Activated effector memory CD4-positive, alpha-beta T cell treated with anti-CD3 and anti-CD28 coated beads, Interleukin-2, amount 50 U/mL, for 16 hours (primary cell): ENCODE measurements around the gene S100P.
"Not testable (repeated sequence)": the region's sequence is repeated elsewhere in the genome, so short reads cannot be mapped to it uniquely, and the experiment has no call there.

ENCODE experiments used
- DNase-seq: peaks from one replicate; pipeline ENCODE4 v3.0.0-alpha.2; 2020

The S100P gene

DNA sequence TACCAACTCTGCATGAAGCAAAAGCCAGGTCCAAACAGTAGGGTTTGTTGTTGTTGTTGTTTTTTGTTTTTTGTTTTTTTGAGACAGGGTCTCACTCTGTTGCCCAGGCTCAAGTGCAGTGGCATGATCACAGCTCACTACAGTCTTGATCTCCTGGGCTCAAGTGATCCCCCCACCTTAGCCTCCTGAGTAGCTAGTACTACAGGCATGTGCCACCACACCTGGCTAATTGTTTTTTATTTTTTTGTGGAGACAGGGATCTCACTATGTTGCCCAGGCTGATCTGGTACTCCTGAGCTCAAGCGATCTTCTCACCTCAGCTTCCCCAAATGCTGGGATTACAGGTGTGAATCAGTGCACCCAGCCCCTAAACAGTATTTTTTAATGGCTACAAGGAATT is 6.2 kb downstream of the S100P start:
- DNase-seq: no peak

DNA sequence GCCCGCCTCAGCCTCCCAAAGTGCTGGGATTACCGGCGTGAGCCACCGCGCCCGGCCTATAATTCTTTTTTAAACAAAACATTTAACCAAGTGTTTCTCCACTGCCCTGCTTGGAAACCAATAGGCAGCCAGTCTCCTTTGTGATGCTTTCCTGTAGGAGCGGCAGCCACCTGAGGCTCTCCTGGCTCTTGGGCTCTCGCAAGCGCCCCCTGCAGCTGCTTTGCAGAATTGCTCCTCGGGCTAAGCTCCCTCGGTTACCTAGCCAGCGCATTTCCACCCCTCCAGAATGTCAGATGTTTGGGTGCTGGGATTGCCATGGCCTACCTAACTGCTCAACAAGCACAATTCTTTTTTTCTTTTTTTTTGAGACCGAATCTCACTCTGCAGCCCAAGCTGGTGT is 7.7 kb downstream of the S100P start:
- DNase-seq: peak; percentile 75

DNA sequence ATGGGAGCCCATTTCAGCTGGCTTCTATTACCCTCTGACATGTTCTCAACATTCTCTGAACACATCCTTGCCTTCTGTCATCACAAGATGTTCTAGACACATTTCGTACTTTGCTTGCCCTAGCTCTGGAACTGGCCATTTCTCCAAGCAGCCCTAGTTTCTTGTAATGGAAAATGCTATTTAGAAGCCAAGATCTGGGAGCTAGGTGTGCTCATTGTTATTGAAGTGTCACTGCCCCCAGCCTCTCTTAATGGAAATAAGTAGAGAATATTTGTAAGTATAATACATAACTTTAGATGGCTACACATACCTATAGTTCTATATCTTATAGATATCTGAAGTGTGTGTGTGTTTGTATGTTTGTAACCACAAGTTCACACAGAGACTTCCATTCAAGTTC is 9.1 kb downstream of the S100P start:
- no peak for DNase-seq

DNA sequence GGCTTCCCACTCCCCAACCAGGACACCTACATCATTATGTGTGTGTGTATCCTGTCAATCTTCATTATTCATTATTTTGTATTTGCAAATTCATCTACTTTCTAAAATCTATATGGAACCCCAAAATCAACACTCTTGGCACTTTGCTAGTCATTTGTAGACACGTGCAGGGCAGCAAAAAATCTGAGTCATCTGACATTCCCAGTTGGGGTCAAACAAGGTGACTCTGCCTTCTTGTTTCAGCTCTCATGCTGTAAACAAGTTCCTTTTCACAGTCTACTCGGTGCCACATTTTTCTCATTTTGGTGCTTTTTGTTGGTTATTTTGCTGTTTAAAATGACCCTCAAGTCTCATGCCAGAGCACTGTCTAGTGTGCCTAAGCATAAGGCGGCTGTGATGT is 10.1 kb downstream of the S100P start:
- DNase-seq: no peak

DNA sequence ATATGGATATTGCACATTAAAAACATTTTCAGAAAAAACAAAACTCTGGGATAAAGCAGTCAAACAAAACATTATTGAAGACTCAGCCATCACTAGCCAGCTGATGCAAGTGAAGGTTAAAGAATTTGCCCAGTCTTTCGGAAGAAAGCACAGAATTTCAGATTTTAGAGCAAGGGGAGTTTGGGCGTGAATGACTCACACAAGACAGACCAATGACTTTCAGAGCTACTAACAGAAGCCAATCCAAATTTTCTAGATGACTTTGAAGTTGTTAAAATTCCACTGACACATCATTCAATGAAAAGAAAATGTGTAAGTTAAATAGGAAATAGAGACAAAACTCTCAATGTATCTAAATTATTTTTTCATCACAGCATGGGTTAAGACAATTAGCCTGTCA is 12.0 kb downstream of the S100P start:
- DNase-seq: no peak

DNA sequence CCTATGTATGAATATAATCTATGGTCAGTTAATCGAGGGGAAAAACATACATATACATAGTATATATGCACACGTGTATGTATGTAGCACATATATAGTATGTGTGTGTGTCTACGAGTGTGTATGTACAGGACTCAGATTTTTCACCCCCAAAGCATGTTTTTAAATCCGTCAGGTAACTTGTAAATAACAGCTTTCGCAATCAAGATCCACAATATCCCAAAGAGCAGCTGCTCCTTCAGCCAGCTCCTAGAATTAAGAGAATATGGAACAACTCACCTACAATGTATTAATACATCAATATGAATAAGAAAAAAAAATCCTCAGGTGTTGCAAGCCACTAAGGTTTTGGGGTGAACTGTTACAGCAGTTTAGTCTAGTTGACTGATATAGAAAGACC is 12.5 kb downstream of the S100P start:
- no peak for DNase-seq

- peak; percentile 99 for DNase-seq
Measured at GRCh38 chr4:6709230-6710114, 15.8 kb downstream of the S100P start, which contains the start of gene MRFAP1L1. Gene MRFAP1L1 (minus strand): TSS chr4:6709865. CDS start chr4:6709629, 236 bp downstream.

GRCh38 chr4:6710282-6710681 is 16.6 kb downstream of the S100P start:
- no peak for DNase-seq

DNA sequence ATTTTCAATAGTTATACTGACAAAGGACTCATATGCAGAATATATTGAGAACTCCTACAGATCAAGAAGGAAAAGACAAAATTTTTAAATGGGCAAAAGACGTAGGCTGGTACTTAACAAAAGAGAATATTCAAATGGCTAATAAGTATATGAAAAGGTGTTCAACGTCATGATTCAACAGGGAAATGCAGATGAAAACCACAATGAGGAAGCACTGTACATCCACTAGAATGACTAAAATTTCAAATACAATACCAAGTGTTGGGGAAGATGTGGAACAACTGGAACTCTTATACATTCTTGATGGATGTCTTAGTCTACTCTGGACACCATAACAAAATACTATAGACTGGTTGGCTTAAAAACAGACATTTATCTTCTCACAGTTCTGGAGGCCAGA is 17.3 kb downstream of the S100P start:
- DNase-seq: no peak

- DNase-seq: no peak
Measured at GRCh38 chr4:6714954-6715353, 21.3 kb downstream of the S100P start.

- no peak for DNase-seq
Measured at GRCh38 chr4:6715704-6716017, 22.0 kb downstream of the S100P start.

- DNase-seq: peak; percentile 95
Measured at GRCh38 chr4:6716018-6716911, 22.6 kb downstream of the S100P start, which contains the start of gene BLOC1S4. Gene BLOC1S4 (plus strand): TSS chr4:6716174. CDS start chr4:6716210, 36 bp downstream.

GRCh38 chr4:6716958-6717655 is 23.4 kb downstream of the S100P start:
- DNase-seq: no peak

GRCh38 chr4:6718932-6719610 is 25.4 kb downstream of the S100P start:
- no peak for DNase-seq

GRCh38 chr4:6719611-6720179 is 26.0 kb downstream of the S100P start:
- no peak for DNase-seq

DNA sequence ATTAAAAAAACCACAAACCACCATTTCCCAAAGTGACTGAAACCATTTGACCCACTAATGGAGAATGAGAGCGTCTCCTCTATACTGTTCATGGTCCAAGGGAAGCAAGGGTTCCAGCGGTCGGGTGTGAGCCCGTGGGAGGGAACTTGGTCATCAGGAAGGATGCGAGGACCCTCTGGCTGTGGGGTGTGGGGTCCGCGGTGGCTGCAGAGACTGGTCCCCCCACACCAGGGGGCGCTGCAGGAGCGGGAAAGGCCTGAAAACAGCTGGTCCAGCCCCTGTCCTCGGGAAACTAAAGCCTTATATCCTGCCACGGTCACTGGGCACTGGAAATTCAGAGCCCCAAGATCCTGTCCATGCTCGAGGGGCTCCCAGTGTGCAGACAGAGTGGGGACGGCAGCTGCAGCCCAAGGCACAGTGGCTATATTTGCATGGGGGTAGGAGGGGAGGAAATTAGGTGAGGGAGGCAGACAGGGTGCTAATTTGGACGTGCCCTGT is 26.6 kb downstream of the S100P start:
- DNase-seq: peak; percentile 94

- DNase-seq: no peak
Measured at GRCh38 chr4:6721121-6721520, 27.4 kb downstream of the S100P start.

DNA sequence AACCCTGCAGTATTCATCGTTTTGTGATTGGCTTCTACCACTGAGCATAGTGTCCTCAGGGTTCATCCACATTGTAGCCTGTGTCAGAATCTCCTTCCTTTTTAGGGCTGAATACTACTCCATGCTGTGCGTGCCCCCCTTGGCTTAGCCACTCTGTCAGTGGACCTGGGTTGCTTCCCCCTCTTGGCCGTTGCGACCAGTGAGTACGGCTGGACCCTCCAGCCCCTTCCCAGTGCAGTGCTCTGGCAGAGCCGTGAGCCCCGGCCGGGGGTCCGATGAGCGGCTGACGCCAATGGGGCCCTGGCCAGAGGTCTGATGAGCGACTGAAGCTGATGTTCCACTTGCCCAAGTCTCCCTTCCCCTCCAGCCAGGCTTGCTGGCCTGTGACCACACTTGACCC is 29.2 kb downstream of the S100P start:
- DNase-seq: peak; percentile 48

DNA sequence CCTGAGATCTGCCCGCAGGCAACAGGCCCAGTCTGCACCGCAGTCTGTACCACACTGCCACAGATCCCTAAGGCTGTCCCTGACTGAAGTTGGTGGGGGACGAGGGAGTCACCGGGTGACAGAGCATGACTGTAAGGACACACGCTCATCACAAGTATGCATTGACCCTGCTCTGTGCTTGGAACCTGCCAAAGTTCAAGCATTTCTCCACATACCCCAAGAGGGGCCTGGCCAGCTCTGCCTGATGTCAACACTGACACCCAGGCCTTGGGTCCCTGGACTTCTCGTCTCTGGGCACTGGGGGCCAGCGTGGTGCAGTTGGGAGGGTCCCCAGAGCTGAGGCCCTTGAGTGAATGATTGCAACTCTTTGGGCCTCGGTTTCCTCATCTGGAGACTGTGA is 30.2 kb downstream of the S100P start:
- DNase-seq: no peak

- DNase-seq: peak; percentile 53
Measured at GRCh38 chr4:6724421-6725111, 30.9 kb downstream of the S100P start.

DNA sequence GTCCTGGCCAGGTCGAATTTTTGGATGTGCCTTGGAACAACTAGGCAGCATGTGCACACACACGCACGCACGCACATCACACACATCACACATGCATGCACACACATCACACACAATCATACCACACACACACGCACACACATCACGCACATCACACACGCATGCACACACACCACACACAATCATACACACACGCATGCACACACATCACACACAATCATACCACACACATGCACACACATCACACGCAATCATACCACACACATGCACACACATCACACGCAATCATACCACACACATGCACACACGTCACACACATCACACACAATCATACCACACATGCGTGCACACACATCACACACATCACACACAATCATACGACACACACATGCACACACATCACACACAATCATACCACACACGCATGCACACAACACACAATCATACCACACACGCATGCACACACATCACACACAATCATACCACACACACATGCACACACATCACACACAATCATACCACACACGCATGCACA is 31.8 kb downstream of the S100P start:
- not testable (repeated sequence) for DNase-seq
